Iris pigment epithelial cell (primary cell): ENCODE results near the gene PLXNA2.

ENCODE experiments used
- DNase-seq: peaks from one replicate; pipeline ENCODE4 v3.0.0-alpha.2; 2011; ENCODE audit warnings: low read depth

Gene PLXNA2

DNA sequence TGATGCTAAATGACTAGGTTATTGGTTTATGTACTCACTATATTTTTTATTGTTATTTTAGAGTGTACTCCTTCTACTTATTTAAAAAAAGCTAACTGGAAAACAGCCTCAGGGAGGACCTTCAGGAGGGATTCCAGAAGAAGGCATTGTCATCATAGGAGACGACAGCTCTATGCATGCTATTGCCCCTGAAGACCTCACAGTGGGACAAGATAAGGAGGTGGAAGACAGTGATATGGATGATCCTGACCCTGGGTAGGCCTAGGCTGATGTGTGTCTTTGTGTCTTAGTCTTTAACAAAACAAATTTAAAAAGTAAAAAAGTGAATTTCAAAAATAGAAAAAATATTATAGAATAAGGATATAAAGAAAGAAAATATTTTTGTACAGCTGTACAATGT lies 177.6 kb downstream of the PLXNA2 start:
- no peak for DNase-seq

DNA sequence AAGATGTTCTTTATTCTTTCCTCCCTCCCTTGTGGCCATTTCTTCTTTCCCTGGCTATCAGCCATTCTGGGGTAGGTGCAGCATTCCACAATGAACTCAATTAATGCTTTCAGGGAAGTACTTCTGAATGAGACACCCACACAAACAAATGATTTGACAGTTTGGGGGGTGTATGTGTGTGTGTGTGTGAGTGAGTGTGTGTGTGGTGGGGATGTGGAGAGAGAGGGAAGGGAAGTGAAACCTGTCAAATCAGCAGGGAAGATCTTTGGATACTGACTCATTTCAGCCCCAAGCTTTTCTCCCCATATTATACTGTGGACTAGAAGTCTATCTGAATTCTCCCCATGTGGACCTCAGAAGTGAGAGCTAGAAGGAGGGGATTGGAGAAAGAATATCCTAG lies 178.3 kb downstream of the PLXNA2 start:
- DNase-seq, result peak; percentile 41

DNA sequence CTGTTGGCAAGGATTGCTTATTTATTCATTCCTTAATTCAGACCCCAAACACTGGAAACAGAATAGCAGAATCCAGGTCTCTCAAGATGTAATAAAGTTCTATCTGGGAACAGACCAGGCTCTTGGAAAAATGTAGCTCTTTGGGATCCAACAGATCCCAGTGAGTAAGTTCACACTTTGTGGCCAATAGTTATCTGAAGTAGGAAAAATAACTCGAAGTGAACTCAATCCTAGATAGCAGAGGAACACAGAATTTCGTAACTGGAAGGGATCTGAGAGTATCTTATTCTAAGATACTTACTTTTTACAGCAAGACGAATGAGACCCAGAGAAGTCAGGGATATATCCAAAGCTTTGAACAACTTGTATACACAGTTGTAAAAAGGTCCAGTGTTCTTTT lies 182.6 kb downstream of the PLXNA2 start:
- DNase-seq, result no peak

DNA sequence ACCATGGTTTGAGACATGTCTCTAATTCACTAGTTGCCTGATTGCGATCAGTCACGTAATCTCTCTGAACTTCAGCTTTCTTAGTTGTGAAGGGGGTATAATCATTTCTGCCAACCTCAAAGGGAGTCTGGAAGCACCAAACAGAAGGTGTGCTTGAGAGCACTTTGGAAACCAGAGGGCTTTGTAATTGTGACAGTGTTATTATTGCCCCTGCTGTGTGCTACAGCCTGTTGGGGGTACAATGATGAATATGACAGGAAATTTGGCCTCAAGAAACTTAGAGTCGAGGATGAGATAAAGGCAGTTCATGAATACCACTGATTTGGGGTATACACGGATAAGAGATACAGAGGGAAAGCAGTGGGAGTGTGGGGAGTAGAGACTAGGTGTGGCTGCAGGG lies 183.1 kb downstream of the PLXNA2 start:
- no peak for DNase-seq

DNA sequence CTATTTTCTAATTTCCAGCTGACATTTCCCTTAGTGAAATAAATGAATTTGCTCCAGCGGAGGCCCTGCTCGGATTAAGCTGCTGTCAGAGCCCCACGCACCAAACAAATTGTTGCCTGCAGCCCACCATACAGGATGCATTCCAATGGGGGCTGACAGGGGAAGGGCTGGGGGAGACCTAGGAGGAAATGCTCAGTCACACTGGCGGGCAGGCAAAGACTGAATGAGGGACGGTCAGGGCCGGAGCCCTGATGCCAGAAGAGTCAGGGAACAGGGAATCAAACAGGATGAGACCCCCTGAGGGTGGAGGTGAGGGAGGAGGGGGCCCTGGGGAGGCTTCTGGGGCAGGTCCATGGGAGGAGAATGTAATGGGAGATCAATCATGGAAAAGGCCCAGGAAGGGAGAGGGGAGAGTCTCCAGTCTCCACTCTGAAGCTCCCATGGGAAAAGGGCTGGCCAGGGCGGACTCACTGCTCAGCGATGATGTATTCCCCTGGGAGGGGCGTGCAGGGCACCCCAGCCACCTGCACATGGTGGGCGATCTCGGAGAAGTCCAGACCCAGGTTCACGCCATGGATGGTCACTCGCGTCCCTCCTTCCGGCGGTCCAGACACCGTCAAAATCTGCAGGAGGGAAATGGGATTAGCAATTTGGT lies 183.8 kb downstream of the PLXNA2 start:
- DNase-seq, result no peak

DNA sequence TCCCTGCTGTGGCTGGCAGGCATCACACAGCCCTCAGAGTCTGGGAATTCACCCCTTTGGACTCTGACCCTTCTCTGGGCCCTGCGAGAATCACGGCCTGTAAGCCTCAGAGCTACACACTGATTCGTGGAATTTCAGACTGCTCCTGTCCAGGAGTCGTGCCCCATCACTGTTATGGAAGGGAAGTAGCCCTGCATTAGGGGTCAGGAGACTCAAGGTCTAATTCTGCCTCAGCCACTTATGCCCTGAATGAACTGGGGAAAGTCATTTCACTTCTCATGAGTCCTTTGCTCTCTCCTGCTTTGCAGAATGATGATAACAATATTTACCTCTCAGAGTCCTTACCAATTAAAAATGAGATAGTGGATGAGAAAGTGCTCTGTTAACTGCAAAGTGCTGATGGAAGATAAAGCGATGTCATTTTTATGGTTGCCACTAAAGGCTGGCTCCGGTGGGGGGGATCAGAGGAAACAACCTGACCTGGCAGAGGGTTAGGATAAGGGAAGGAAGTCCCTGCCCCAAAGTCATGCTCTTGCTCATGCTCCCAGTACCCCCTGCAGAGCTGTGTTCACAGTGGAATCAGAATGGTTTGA lies 184.7 kb downstream of the PLXNA2 start:
- DNase-seq, result no peak

DNA sequence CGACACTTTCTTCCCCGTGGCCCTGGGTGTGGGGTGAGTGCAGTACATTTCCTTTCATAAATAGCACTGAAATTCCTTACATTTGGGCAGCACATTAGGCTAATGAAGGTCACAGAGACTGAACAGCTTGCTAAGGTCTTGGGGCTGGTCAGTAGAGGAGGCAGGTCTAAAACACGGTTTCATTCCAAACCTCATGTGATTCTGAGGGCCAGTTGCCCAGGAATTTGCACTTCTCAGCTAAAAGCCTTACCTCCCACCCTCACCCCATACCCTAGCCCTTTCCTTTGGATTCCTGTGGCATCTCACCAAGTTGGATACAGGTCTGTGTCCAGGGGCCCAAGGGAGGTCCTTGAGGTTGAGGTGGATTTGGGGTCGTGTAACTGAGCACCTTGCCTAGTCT lies 185.4 kb downstream of the PLXNA2 start:
- no peak for DNase-seq

DNA sequence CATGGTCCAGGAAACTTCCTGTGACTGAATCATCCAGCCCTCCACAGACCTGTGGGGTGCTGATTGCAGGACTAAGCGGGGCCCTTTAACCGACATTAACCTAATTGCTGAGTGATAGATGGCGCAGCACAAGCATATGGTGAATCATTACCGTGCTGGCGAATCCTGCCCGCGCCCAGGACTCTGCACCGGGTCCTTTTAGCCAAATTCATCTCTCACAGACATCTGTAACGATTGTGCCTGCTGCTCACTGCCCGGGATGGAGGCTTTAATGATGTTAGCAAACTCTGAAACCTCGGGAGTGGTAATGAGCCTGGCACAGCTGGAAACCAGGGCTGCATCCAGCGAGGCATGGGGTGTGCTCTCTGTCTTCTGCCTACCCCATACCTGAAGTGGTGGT lies 185.9 kb downstream of the PLXNA2 start:
- no peak for DNase-seq

DNA sequence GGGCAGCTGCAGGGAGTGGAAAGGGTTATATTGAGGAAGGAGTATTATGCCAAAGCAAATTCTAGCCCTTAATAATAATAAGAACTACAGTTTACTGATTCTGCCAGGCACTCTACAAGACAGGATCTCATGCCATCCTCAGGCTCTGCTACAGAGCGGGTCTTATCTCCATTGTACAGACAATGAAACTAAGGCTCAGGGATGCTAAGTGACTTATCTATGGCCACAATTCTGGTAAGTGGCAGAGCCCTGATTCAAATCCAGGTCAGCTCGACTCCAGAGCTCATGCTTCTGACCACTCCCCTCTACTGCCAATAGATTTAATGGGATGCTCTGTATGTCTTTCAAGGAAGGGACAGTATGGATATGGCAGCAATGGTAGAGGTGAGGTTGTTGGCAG lies 187.1 kb downstream of the PLXNA2 start:
- no peak for DNase-seq

DNA sequence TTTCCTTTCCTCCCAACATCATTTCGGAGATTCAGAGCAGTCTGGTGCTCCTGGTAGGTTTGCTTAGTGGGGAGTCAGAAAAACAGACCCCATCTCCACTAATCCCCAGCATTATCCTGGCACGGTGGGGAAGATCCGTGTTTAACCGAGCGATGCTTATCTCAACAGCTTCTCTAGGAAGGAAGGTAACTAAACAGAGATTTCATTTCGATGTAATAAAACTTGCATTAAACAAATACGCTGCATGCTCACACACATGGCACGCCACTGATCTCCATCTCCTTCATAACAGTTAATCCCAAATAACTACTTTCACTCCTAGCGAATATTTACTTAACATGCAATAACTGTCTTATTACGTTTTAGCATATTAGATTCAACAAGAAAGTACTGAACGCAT lies 188.6 kb downstream of the PLXNA2 start:
- no peak for DNase-seq

DNA sequence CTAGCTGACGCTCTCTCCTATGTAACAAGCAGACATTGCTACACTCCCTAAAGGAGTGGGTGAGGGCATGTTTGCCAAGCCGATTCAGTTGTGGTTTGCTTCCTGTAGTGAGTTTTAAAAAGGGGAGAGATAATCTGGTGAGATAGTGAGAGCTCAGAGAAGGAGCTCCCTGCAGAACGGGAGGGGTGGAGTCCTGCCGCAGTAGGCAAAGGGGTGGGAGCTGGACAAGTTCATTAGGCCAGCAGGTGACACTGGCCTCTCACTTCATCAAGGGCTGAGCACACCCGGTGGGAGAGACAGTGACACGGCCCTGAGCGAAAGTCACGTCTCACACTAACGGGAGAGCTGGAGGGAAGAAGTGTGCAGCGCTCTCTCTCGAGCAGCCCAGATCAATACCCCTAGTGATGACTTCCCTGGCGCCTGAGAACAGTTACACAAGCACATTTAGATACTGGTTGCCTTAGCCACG lies 189.2 kb downstream of the PLXNA2 start:
- no peak for DNase-seq

DNA sequence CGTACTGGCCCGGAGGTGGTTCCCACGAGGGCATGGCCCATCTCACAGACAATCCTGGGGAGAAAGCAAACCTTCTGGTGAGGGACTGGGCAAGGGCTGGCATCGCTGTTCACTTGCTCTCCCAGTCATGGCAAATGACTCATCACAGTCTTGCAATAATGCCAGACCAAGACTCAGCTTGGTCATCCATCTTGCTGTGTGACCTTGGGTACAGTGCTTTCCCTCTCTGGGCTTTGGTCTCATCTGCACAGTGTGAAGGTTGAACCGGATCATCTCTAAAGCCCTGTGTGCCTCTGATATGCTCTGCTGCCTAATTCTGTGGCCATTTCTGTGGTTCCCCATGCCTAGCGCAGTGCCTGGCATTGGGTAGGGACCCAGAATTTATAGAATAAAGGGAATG lies 189.7 kb downstream of the PLXNA2 start:
- DNase-seq, result no peak

DNA sequence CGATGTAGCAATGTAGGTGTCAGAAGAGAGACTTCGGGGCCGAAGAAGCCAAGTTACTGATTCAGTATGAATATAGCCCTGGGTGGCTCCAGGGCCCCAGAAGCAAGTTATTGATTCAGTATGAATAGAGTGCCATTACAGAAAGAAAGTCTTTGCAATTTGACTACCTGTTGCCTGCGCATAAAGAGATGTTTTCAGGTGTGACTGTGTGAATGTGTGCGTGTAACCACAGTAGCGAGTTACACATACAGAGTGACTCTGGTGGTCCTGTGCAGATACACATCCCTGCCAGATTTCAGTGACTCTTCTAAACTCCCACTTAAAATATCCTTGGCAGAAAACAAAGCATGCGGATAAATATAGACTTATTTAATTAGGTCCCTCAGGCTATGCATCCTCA lies 190.5 kb downstream of the PLXNA2 start:
- no peak for DNase-seq

DNA sequence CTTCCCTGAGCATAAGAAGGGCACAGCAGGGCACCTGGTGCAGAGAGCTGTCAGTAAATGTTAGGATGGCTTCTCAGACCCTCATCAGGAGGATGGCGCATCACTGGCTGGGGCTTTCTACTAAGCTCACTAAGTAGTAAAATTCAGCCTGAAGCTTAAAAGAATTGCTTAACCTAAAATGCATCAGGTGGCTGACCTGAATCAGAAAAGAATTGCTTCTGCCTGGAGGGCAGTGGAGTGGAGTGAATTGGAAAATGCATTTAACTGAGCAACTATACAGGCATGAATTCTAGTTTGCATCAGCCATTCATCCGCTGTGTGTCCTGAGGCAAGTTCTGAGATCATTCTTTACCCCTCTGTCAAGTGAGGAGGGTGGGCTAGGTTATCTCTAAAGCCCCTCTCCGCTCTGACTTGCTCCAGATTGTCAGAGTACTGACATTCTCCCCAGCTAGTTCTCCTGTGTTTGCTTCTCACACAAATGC lies 191.2 kb downstream of the PLXNA2 start:
- DNase-seq, result no peak

DNA sequence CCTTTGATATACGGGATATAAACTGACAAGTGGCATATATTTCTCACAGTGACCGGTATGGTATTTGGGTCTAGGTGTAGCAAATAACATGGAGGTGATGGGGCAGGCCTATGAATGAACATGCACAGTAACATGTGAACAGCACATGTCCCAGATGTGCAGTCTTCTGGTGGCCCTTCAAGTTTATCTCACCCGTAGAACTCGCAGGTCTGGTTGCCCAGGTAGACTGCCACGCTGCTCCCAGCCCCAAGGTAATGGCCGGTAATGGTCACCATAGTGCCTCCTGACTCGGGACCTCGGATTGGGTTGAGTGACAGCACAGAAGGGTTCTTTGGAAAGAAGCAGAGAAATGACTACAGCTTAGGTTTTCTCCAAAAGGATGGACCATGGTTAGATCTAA lies 192.0 kb downstream of the PLXNA2 start:
- DNase-seq, result no peak

DNA sequence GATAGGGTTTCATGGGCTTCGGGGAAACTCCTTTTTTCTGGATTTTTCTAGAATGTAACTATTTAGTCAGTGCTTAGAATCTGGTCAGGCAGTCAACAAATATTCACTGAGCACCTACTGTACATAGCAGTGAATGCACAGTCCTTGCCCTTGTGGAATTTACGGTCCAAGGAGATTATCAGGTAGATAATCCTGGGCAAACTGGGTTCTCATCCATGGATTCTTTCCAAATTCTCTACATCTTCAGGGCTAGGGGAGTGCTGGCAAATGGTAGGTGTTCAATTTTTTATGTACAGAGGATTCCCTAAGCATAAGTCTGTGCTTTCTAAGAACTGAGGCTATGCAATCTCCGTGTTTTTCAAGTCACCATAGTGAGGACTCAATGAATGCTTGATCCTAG lies 192.5 kb downstream of the PLXNA2 start:
- DNase-seq, result no peak

DNA sequence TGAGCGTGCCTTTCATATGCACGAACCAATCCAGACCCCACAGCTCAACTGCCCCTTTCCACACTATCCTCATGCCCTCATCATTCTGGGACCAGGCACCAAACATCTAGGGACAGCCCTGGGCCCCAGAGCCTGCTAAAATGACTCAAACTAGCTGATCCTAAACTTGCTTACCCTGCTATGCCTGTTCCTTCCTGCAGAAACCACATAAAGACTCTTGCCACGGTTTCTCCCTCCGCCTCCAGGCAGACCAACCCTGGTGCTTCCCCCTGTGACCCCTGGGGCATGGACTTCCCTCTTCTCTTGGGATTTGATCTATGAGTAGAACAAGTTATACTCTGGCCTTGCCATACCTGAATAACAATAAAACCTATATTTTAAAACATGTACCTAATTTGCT lies 195.3 kb downstream of the PLXNA2 start:
- DNase-seq, result no peak

DNA sequence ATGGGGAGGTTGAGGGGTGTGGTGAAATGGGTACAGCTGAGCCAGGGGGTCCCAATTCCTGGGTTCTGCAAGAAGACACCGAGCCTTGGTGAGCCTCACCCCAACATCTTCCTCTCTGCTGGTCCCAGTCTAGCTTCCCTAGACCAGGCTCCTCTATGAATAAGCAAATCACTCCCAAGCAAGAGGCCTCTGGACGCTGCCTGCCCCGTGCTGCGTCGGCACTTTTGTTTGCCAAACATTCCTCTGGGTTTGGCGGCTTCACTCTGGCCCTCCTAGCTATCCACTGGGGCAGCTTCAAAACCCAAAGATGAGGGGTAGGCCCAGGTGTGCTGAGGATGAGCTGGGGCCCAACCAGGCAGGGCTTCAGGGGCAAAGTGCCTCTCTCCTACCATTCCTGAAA lies 196.2 kb downstream of the PLXNA2 start:
- no peak for DNase-seq

DNA sequence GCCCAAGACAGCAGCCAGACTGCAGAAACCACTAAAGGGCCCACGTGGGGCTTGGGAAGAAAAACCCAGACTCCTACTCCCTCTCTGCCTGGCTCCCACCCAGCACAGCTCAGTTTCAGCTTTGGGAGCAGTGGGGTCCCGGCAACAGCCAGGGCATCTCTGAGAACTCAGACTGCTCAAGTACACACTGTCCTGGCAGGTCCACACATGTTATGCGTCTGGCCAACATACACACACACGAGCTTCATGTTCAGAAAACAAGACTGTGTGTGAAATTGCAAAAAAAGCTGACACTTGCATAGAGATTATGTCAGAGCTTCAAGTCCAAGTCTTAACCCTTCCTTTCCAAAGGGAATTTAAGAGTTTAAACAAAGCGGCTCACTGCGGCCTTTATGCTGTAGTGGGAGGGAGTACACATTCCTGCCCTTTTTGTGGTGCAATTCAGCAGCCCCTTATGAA lies 196.7 kb downstream of the PLXNA2 start:
- peak; percentile 61 for DNase-seq

DNA sequence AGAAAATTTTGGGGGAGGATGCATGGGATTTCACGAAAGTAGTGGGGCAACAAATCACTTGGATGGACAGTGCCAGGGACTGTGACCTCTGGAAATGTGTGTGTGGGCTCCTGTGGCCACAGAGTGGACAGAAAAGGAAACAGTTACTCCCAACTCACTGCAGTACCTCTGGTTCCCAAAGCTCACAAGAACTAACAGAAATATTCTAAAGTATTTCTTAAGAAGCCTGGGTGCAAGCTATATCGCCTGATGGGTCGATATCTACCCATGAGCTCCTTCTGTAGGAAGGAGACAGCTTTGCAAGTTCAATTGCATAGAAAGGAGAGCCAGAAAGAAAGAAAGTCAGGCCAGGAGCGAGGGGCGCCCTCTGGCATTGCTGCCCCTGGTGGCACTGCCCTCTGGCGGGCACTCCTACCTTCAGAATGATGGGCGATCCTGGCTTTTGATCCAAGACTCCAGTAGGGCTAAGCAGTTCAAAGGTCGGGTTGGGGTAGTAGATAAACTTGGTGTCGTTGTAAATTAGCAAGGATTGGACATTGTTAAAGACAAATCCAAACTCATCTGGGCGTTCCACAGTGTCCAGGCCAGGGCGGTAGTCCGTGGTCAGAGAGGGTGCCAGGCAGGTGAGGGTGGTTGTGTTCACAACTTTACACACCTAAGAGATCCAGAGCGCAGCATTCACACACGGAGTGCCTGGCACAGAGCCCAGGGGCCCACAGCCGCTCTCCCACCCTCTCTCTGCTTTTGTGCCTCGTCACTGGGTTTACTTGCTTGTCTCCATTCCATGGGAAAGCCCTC lies 198.5 kb downstream of the PLXNA2 start:
- DNase-seq, result no peak

DNA sequence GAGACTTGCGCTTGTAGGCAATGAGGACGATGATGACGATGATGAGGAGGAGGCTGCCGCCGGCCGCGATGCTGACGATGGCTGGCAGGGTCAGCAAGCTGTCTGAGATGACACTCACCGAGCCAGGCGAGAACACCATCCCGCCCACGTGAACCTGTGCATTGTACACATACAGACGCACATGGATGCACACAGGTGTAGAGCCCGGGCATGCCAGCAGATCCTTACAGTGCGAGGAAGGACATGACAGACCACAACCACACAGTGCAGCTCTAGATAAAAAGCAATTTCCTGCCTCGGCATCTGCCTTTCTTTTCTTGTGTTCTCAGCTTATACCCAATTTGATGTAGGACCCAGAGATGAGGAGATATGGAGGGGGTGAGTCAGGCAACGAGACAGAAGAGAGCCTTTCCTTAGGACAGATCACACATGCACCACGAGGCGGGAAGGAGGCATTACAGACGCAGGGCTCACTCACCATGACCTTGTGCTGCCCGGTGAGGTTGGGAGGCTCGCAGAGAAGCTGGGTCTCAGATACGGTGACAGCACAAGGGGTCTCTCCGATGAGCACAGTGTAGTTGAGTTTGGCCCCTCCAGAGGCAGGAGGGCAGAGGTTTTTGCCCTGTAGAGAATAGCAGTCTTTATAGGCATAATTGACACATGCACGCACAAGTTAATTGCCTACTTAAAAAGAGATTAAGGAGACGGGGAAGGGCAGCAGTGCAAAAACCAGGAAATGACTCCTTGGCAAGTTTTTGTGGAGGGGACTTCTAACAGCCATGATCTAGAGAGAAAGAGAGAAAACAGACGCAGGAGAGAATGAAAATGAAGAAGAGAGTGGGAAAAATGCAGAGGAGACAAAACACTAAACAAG lies 199.4 kb downstream of the PLXNA2 start:
- DNase-seq, result no peak

DNA sequence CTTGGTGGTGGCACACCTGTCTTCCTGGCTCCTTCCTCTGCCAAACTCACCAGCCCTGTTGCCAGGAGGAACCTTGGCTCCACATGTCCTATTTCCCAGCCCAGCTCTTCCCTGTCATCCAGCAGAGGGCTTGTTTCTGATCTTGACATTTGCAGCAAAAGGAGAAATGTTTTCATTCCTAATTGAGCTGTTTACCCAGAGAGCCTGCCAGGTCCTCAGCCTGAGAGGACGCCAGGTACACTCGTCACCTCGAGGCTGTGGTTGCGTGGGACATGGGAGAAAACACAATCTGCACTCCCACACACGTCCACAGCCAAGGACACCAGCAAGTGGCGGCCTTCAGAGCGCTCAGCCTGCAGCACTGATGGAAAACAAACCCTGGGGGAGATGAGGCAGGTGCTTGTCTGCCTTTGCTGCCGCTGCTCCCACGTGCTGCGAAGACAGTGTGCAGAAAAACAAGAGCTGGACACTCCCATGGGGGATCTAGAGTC lies 200.4 kb downstream of the PLXNA2 start:
- no peak for DNase-seq
